Measurements from ENCODE around the gene MMEL1. TPM values are rescaled to one million over a fixed set of nuclear protein-coding genes. Genes with fewer than 3 reads are reported as not detected.
"Not testable (repeated sequence)": the region's sequence is repeated elsewhere in the genome, so short reads cannot be mapped to it uniquely, and the experiment has no call there.

Gene MMEL1
- total RNA-seq, 1 experiment from 2014 or later, result 4.9 TPM

DNA sequence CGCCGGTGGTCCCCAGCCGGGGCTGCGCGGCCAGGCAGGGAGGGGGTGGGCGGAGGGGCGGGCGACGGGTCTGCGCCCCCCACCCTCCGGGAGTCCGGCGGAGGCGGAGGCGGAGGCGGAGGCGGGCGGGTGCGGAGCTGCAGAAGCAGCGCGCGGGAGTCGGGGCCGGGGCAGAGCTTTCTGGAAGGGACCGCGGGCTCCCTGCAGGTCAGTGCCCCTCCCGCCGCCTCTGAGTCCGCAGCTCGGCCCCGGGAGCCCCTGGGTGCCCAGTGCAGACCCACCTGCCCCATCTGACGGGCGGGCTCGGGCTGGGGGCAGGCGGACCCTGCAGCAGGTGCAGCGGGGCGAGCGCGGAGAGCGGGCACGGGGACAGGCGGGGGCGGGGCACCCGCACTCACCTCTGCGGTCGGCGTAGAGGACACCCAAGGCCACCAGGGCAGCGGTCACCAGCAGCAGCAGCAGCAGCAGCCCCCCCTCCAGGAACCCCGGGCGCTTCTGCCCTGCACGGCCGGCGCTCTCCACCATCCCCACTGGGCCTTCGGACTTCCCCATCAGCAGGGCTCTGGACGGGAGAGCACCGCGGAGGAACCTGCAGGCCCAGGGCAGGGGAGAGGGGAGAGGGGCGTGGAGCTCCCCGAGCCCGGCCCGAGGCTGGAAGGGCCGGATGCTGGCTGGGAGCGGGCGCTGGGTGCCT, 3.7 kb downstream of the MMEL1 start:
- intact Hi-C loops (cut with micrococcal nuclease; ENCODE audit: unreplicated experiment), result no loop called here
- Histone ChIP-seq H3K4me3 (no peak overlapping the region), H3K9me3 (ENCODE audit: insufficient read depth, low read depth) (no peaks in the 10 kb centered on the region), H3K36me3 (ENCODE audit: low read depth) (no peaks in the 10 kb centered on the region), H3K27ac (no peak overlapping the region), H3K4me1 (replicated peaks; ENCODE audit: insufficient read depth) (no peaks in the 10 kb centered on the region), H3K9me2 (ENCODE audit: insufficient read depth) (no peaks in the 10 kb centered on the region), H3F3A (ENCODE audit: insufficient read depth, low read depth) (peaks cover 11% of the 10 kb centered on the region; the same call in 1 of the 2 replicates), H2AFZ (no peak overlapping the region), H4K20me1 (ENCODE audit: insufficient read depth) (no peaks in the 10 kb centered on the region), H3K27me3 (ENCODE audit: insufficient read depth, low read depth) (peaks cover 64% of the 10 kb centered on the region), H3K4me2 (no peak overlapping the region), H3K79me2 (ENCODE audit: low read depth) (no peaks in the 10 kb centered on the region)
- ChIA-PET POLR2A (ENCODE audit: unreplicated experiment) (no interaction called here), CTCF (no interaction called here)
- no peak for DNase-seq
- no TSS peak for BruUV-seq (replicated peaks)
- no peak for TF ChIP-seq EZH2 (IDR thresholded peaks at IDR 0.05; ENCODE audit: low read depth)
- TF ChIP-seq, protein P1, sequence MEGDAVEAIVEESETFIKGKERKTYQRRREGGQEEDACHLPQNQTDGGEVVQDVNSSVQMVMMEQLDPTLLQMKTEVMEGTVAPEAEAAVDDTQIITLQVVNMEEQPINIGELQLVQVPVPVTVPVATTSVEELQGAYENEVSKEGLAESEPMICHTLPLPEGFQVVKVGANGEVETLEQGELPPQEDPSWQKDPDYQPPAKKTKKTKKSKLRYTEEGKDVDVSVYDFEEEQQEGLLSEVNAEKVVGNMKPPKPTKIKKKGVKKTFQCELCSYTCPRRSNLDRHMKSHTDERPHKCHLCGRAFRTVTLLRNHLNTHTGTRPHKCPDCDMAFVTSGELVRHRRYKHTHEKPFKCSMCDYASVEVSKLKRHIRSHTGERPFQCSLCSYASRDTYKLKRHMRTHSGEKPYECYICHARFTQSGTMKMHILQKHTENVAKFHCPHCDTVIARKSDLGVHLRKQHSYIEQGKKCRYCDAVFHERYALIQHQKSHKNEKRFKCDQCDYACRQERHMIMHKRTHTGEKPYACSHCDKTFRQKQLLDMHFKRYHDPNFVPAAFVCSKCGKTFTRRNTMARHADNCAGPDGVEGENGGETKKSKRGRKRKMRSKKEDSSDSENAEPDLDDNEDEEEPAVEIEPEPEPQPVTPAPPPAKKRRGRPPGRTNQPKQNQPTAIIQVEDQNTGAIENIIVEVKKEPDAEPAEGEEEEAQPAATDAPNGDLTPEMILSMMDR (conservative IDR thresholded peaks at IDR 0.05), result no peak

- ChIA-PET CTCF (no interaction called here), POLR2A (ENCODE audit: unreplicated experiment) (no interaction called here)
- no peaks in the 10 kb centered on the region for H3K9me3 ChIP-seq (ENCODE audit: insufficient read depth, low read depth)
- H3F3A ChIP-seq (ENCODE audit: insufficient read depth, low read depth), result peaks cover 11% of the 10 kb centered on the region; the same call in 1 of the 2 replicates
- intact Hi-C loops (cut with micrococcal nuclease; ENCODE audit: unreplicated experiment), result no loop called here
- DNase-seq, result no peak
- H3K4me3 ChIP-seq, result no peak overlapping the region
- no peaks in the 10 kb centered on the region for H3K9me2 ChIP-seq (ENCODE audit: insufficient read depth)
- TF ChIP-seq EZH2 (IDR thresholded peaks at IDR 0.05; ENCODE audit: low read depth), result no peak
- TF ChIP-seq, protein P1 (conservative IDR thresholded peaks at IDR 0.05), result no peak
- H4K20me1 ChIP-seq (ENCODE audit: insufficient read depth), result no peaks in the 10 kb centered on the region
- H3K4me1 ChIP-seq (replicated peaks; ENCODE audit: insufficient read depth), result no peaks in the 10 kb centered on the region
- H2AFZ ChIP-seq, result no peak overlapping the region
- no peak overlapping the region for H3K27ac ChIP-seq
- H3K36me3 ChIP-seq (ENCODE audit: low read depth), result no peaks in the 10 kb centered on the region
- H3K79me2 ChIP-seq (ENCODE audit: low read depth), result no peaks in the 10 kb centered on the region
- peaks cover 64% of the 10 kb centered on the region for H3K27me3 ChIP-seq (ENCODE audit: insufficient read depth, low read depth)
- H3K4me2 ChIP-seq, result no peak overlapping the region
- BruUV-seq (replicated peaks), result no TSS peak
Measured at GRCh38 chr1:2628191-2628932, 4.5 kb downstream of the MMEL1 start.

GRCh38 chr1:2627746-2628145, 5.1 kb downstream of the MMEL1 start:
- no peak for DNase-seq
- H3F3A ChIP-seq (ENCODE audit: insufficient read depth, low read depth), result peaks cover 11% of the 10 kb centered on the region; the same call in 1 of the 2 replicates
- TF ChIP-seq EZH2 (IDR thresholded peaks at IDR 0.05; ENCODE audit: low read depth), result no peak
- TF ChIP-seq, protein P1 (conservative IDR thresholded peaks at IDR 0.05), result no peak
- no peaks in the 10 kb centered on the region for H3K4me1 ChIP-seq (replicated peaks; ENCODE audit: insufficient read depth)
- BruUV-seq (replicated peaks), result no TSS peak
- peaks cover 61% of the 10 kb centered on the region for H3K27me3 ChIP-seq (ENCODE audit: insufficient read depth, low read depth)
- H3K36me3 ChIP-seq (ENCODE audit: low read depth), result no peaks in the 10 kb centered on the region
- no peaks in the 10 kb centered on the region for H3K79me2 ChIP-seq (ENCODE audit: low read depth)
- POLR2A ChIA-PET (ENCODE audit: unreplicated experiment), result no interaction called here
- no peak overlapping the region for H2AFZ ChIP-seq
- H3K4me3 ChIP-seq, result no peak overlapping the region
- intact Hi-C loops (cut with micrococcal nuclease; ENCODE audit: unreplicated experiment), result no loop called here
- H3K9me3 ChIP-seq (ENCODE audit: insufficient read depth, low read depth), result no peaks in the 10 kb centered on the region
- CTCF ChIA-PET, result no interaction called here
- no peak overlapping the region for H3K27ac ChIP-seq
- H3K9me2 ChIP-seq (ENCODE audit: insufficient read depth), result no peaks in the 10 kb centered on the region
- H4K20me1 ChIP-seq (ENCODE audit: insufficient read depth), result no peaks in the 10 kb centered on the region
- no peak overlapping the region for H3K4me2 ChIP-seq

- H3K9me2 ChIP-seq (ENCODE audit: insufficient read depth); H3K4me3 ChIP-seq; BruUV-seq (replicated peaks); H4K20me1 ChIP-seq (ENCODE audit: insufficient read depth); H3K4me2 ChIP-seq; CTCF ChIA-PET; POLR2A ChIA-PET (ENCODE audit: unreplicated experiment); H3K9me3 ChIP-seq (ENCODE audit: insufficient read depth, low read depth); H3K36me3 ChIP-seq (ENCODE audit: low read depth); H3K79me2 ChIP-seq (ENCODE audit: low read depth); intact Hi-C loops (cut with micrococcal nuclease; ENCODE audit: unreplicated experiment); H3K4me1 ChIP-seq (replicated peaks; ENCODE audit: insufficient read depth); H3K27ac ChIP-seq; H2AFZ ChIP-seq; DNase-seq: not testable (repeated sequence)
- peaks cover 10% of the 10 kb centered on the region; the same call in 1 of the 2 replicates for H3F3A ChIP-seq (ENCODE audit: insufficient read depth, low read depth)
- H3K27me3 ChIP-seq (ENCODE audit: insufficient read depth, low read depth), result peaks cover 74% of the 10 kb centered on the region
Measured at GRCh38 chr1:2625748-2626147, 7.1 kb downstream of the MMEL1 start.

Data from PC-9 (cell line).